PC-3 (cell line): ENCODE measurements around the gene UCKL1.

Experiments used
- EZH2phosphoT487 ChIP-seq: fragments of 300-600 bp; sonication (generic); IDR thresholded peaks from 2 replicates; pipeline ENCODE4 v1.6.1; 2018; ENCODE audit warnings: mild to moderate bottlenecking, antibody characterized with exemption, low read length, borderline replicate concordance
- TF ChIP-seq, protein P1 (sequence below): fragments of 300-600 bp; sonication (generic); conservative IDR thresholded peaks from 2 replicates; pipeline ENCODE4 v1.5.1; 2017; ENCODE audit warnings: antibody characterized with exemption, low read depth, mild to moderate bottlenecking, low read length

- TF ChIP-seq, protein P1, sequence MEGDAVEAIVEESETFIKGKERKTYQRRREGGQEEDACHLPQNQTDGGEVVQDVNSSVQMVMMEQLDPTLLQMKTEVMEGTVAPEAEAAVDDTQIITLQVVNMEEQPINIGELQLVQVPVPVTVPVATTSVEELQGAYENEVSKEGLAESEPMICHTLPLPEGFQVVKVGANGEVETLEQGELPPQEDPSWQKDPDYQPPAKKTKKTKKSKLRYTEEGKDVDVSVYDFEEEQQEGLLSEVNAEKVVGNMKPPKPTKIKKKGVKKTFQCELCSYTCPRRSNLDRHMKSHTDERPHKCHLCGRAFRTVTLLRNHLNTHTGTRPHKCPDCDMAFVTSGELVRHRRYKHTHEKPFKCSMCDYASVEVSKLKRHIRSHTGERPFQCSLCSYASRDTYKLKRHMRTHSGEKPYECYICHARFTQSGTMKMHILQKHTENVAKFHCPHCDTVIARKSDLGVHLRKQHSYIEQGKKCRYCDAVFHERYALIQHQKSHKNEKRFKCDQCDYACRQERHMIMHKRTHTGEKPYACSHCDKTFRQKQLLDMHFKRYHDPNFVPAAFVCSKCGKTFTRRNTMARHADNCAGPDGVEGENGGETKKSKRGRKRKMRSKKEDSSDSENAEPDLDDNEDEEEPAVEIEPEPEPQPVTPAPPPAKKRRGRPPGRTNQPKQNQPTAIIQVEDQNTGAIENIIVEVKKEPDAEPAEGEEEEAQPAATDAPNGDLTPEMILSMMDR: no peak
- no peak for TF ChIP-seq EZH2phosphoT487
Observed at GRCh38 chr20:63964412-63964811, 8.2 kb upstream of the UCKL1 start.
